Caco-2 (cell line): ENCODE results near the gene TPR. TPM values are rescaled to one million over a fixed set of nuclear protein-coding genes. Genes with fewer than 3 reads are reported as not detected.
"Not testable (repeated sequence)": the region's sequence is repeated elsewhere in the genome, so short reads cannot be mapped to it uniquely, and the experiment has no call there.

Source experiments
- BruUV-seq: library from RNA; stranded (reverse); fragments of 400-500 nt; replicated peaks from 2 replicates; lab custom pipeline; 2021; lab: Mats Ljungman, UMichigan
- CTCF ChIA-PET: fragments of 300-600 bp; sonication (Branson Sonifier 250); formaldehyde crosslinking; loops from one replicate; lab custom pipeline; 2022; ENCODE audit warnings: antibody characterized with exemption; lab: Charles Lee
- POLR2A ChIA-PET: fragments of 300-600 bp; sonication (Branson Sonifier 250); formaldehyde crosslinking; loops from one replicate; lab custom pipeline; 2022; ENCODE audit warnings: antibody characterized with exemption; lab: Charles Lee
- DNase-seq, 2 experiments: peaks; one replicate each; pipeline versions ENCODE4 v3.0.0 to v3.0.0-alpha.2; 2020 to 2022
- H3K27me3 ChIP-seq: replicated peaks from 2 replicates; pipeline ENCODE4 v1.6.0; 2011; ENCODE audit warnings: low read length; ENCODE audit not compliant: control insufficient read depth, insufficient read depth
- H3K36me3 ChIP-seq: 2 replicates; pipeline ENCODE4 v1.5.1; 2011; ENCODE audit warnings: low read length; ENCODE audit not compliant: control insufficient read depth, insufficient read depth
- H3K4me1 ChIP-seq: fragments of 250-450 bp; sonication (Bioruptor Pico); 2 replicates; pipeline ENCODE4 v1.5.1; 2020; ENCODE audit warnings: mild to moderate bottlenecking
- H3K4me3 ChIP-seq: 2 replicates; pipeline ENCODE4 v1.5.1; 2011; ENCODE audit warnings: low read depth, mild to moderate bottlenecking, control low read depth, low read length
- H3K9me3 ChIP-seq: fragments of 250-450 bp; sonication (Bioruptor Pico); 2 replicates; pipeline ENCODE4 v1.5.1; 2020; ENCODE audit warnings: mild to moderate bottlenecking, moderate library complexity
- H3K27ac Mint-ChIP-seq: one replicate; pipeline ENCODE4 v1.8.0; 2022; ENCODE audit warnings: mixed read lengths; ENCODE audit not compliant: unreplicated experiment
- H3K27me3 Mint-ChIP-seq: one replicate; pipeline ENCODE4 v1.8.0; 2022; ENCODE audit warnings: mixed read lengths; ENCODE audit not compliant: insufficient read depth, unreplicated experiment
- H3K36me3 Mint-ChIP-seq: one replicate; pipeline ENCODE4 v1.8.0; 2022; ENCODE audit warnings: mild to moderate bottlenecking, mixed read lengths; ENCODE audit not compliant: insufficient read depth, unreplicated experiment
- H3K4me1 Mint-ChIP-seq: one replicate; pipeline ENCODE4 v1.8.0; 2022; ENCODE audit warnings: low read depth, mixed read lengths; ENCODE audit not compliant: unreplicated experiment
- H3K4me3 Mint-ChIP-seq: one replicate; pipeline ENCODE4 v1.8.0; 2022; ENCODE audit warnings: mild to moderate bottlenecking, moderate library complexity, mixed read lengths; ENCODE audit not compliant: unreplicated experiment
- H3K9me3 Mint-ChIP-seq: one replicate; pipeline ENCODE4 v1.8.0; 2022; ENCODE audit warnings: mixed read lengths; ENCODE audit not compliant: unreplicated experiment
- CTCF ChIP-seq, 2 experiments: fragments of 200-600 bp in 1 of 2; IDR thresholded peaks; 1 replicate in 1 of 2; 2 replicates in 1 of 2; pipeline versions ENCODE4 v1.5.1 to v1.8.0; 2011 to 2022; ENCODE audit warnings: antibody characterized with exemption in 1 of 2, control low read depth in 1 of 2, inconsistent platforms in 1 of 2, low read depth in 1 of 2, low read length in 1 of 2, mild to moderate bottlenecking in 1 of 2, moderate library complexity in 1 of 2; ENCODE audit not compliant: insufficient read depth in 1 of 2, severe bottlenecking in 1 of 2, unreplicated experiment in 1 of 2
- intact Hi-C: fragments of 100-400 bp; cut with micrococcal nuclease; formaldehyde crosslinking; loops from one replicate; pipeline ENCODE4 v1.10.0; 2022; ENCODE audit not compliant: unreplicated experiment
- total RNA-seq: library from RNA; stranded (reverse); gene quantifications from 2 replicates; pipeline ENCODE4 v1.2.3, GENCODE V29; 2022

The TPR gene
- total RNA-seq, 1 experiment from 2014 or later = 178 TPM

- intact Hi-C loops = loop anchor here (1.0 kb wide), 4 partner anchors 26 to 612 kb away; partner anchors contain the start of gene PTGS2
- Mint-ChIP-seq H3K4me1 (no peaks in the 10 kb centered on the region), H3K36me3 (peaks cover 63% of the 10 kb centered on the region), H3K27me3 (no peaks in the 10 kb centered on the region), H3K27ac (peak overlapping the region; percentile 100), H3K4me3 (peak overlapping the region; percentile 98), H3K9me3 (no peaks in the 10 kb centered on the region)
- BruUV-seq = TSS peak; percentile 34
- Histone ChIP-seq H3K36me3 (no peaks in the 10 kb centered on the region; the same call in 1 of the 2 replicates), H3K4me1 (no peaks in the 10 kb centered on the region), H3K9me3 (no peaks in the 10 kb centered on the region), H3K27me3 (no peaks in the 10 kb centered on the region), H3K4me3 (peak overlapping the region; percentile 78)
- ChIA-PET CTCF (interaction anchor here (0.6 to 1.3 kb wide), 30 partner anchors 8 to 612 kb away, joined by 3 to 12 read pairs (median 5); partner anchors contain the start of gene PTGS2), POLR2A (interaction anchor here (0.7 to 1.2 kb wide), 7 partner anchors 10 to 36 kb away, joined by 3 to 9 read pairs (median 3); no protein-coding TSS in a partner anchor)
- no peak for TF ChIP-seq CTCF (IDR thresholded peaks at IDR 0.05; ENCODE audit: insufficient read depth in 1 of 2, low read depth in 1 of 2, low read length in 1 of 2, severe bottlenecking in 1 of 2, unreplicated experiment in 1 of 2)
- peak; percentile 34 to 37 for DNase-seq
These were observed 526 bp downstream of the TPR start for GRCh38 chr1:186374303-186375151.

- not testable (repeated sequence) for H3K4me3 ChIP-seq
- peaks cover 98% of the 10 kb centered on the region for H3K36me3 Mint-ChIP-seq
- POLR2A ChIA-PET = interaction anchor here (0.6 kb wide), 1 partner anchor 27 kb away, joined by 3 read pairs; the partner anchor contains the start of gene TPR
These were observed 27.0 kb downstream of the TPR start for GRCh38 chr1:186347837-186348691.

GRCh38 chr1:186340772-186341171 lies 34.3 kb downstream of the TPR start:
- CTCF ChIA-PET = no interaction called here
- POLR2A ChIA-PET = no interaction called here
- Mint-ChIP-seq H3K27ac (no peak overlapping the region), H3K27me3 (no peaks in the 10 kb centered on the region), H3K36me3 (peaks cover 89% of the 10 kb centered on the region), H3K9me3 (peaks cover 2% of the 10 kb centered on the region), H3K4me3 (no peak overlapping the region), H3K4me1 (peaks cover 21% of the 10 kb centered on the region)
- no peaks in the 10 kb centered on the region for H3K9me3 ChIP-seq
- intact Hi-C loops = no loop called here
- no peak for DNase-seq
- TF ChIP-seq CTCF (IDR thresholded peaks at IDR 0.05; ENCODE audit: insufficient read depth in 1 of 2, low read depth in 1 of 2, low read length in 1 of 2, severe bottlenecking in 1 of 2, unreplicated experiment in 1 of 2) = no peak
- H3K4me1 ChIP-seq = 0 out of 2 replicates have a peak, but pooled peaks cover 4% of the 10 kb centered on the region
- no TSS peak for BruUV-seq
- no peak overlapping the region for H3K4me3 ChIP-seq
- peaks cover 3% of the 10 kb centered on the region; the same call in 1 of the 2 replicates for H3K36me3 ChIP-seq
- H3K27me3 ChIP-seq = no peaks in the 10 kb centered on the region

More at GRCh38 chr1:186347837-186348691, 27.0 kb downstream of the TPR start:
- H3K4me3 Mint-ChIP-seq = peak overlapping the region; percentile 23
- intact Hi-C loops = loop anchor here (1.0 kb wide), 3 partner anchors 16 to 144 kb away; partner anchors contain the start of genes ODR4 and TPR
- not testable (repeated sequence) for H3K27me3 ChIP-seq, BruUV-seq, H3K27me3 Mint-ChIP-seq
- peaks cover 11% of the 10 kb centered on the region for H3K9me3 ChIP-seq
- peaks cover 24% of the 10 kb centered on the region for H3K9me3 Mint-ChIP-seq
- peak overlapping the region; percentile 14 for H3K27ac Mint-ChIP-seq
- peaks cover 53% of the 10 kb centered on the region for H3K4me1 ChIP-seq
- peaks cover 12% of the 10 kb centered on the region for H3K36me3 ChIP-seq
- CTCF ChIA-PET = interaction anchor here (1.9 kb wide), 1 partner anchor 27 kb away, joined by 11 read pairs; the partner anchor contains the start of gene TPR
- DNase-seq = peak; percentile 88 to 95
- peaks cover 34% of the 10 kb centered on the region for H3K4me1 Mint-ChIP-seq
